ENCODE results near the gene CD99.

DNA sequence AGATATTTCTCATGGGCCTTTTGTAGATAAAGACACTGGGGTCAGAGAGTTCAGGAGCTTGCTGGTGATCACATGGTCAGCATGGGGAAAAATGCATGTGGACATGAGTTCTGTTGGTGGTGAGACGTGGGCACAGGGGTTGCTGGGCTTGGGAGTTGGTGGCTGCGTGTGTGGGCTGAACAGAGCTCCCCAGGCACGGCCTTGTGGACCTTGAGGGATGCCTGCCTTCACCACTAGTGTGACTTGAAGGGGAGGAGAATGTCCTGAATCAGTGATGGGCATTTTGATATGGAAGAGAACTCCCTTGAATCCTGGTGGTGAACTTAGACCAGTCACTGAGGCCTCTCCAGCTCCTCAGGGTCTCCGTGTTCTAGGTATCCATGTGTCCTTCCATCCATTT is 8.9 kb downstream of the CD99 start:
- TF ChIP-seq EZH2phosphoT487 (IDR thresholded peaks at IDR 0.05; ENCODE audit: unreplicated experiment) = no peak
- no peak for TF ChIP-seq EZH2 (IDR thresholded peaks at IDR 0.05; ENCODE audit: low read depth, unreplicated experiment)
- TF ChIP-seq CTCF (conservative IDR thresholded peaks at IDR 0.05; ENCODE audit: low read depth in 2 of 2) = no peak
- no peak for TF ChIP-seq NANOG (IDR thresholded peaks at IDR 0.05; ENCODE audit: borderline replicate concordance)
- no peak for TF ChIP-seq REST (IDR thresholded peaks at IDR 0.05; ENCODE audit: unreplicated experiment)
- TF ChIP-seq POLR2AphosphoS5 (IDR thresholded peaks at IDR 0.05; ENCODE audit: low read depth) = no peak
- no peak for TF ChIP-seq JUNB (IDR thresholded peaks at IDR 0.05; ENCODE audit: unreplicated experiment)
- TF ChIP-seq, protein P1, sequence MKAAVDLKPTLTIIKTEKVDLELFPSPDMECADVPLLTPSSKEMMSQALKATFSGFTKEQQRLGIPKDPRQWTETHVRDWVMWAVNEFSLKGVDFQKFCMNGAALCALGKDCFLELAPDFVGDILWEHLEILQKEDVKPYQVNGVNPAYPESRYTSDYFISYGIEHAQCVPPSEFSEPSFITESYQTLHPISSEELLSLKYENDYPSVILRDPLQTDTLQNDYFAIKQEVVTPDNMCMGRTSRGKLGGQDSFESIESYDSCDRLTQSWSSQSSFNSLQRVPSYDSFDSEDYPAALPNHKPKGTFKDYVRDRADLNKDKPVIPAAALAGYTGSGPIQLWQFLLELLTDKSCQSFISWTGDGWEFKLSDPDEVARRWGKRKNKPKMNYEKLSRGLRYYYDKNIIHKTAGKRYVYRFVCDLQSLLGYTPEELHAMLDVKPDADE (IDR thresholded peaks at IDR 0.05) = no peak
- no peak for TF ChIP-seq CREB1 (CRISPR knock-in tag; IDR thresholded peaks at IDR 0.05; ENCODE audit: low read depth)
